HG03095 (cell line): ENCODE results near the gene SLC9A8.

ENCODE experiments used
- ATAC-seq: cut with Tn5 transposase; IDR thresholded peaks from one replicate; pipeline ENCODE4 v1.9.1; 2021; ENCODE audit warnings: moderate library complexity; ENCODE audit not compliant: unreplicated experiment

Gene SLC9A8

GRCh38 chr20:49913399-49914047, 100.9 kb downstream of the SLC9A8 start:
- no peak for ATAC-seq

DNA sequence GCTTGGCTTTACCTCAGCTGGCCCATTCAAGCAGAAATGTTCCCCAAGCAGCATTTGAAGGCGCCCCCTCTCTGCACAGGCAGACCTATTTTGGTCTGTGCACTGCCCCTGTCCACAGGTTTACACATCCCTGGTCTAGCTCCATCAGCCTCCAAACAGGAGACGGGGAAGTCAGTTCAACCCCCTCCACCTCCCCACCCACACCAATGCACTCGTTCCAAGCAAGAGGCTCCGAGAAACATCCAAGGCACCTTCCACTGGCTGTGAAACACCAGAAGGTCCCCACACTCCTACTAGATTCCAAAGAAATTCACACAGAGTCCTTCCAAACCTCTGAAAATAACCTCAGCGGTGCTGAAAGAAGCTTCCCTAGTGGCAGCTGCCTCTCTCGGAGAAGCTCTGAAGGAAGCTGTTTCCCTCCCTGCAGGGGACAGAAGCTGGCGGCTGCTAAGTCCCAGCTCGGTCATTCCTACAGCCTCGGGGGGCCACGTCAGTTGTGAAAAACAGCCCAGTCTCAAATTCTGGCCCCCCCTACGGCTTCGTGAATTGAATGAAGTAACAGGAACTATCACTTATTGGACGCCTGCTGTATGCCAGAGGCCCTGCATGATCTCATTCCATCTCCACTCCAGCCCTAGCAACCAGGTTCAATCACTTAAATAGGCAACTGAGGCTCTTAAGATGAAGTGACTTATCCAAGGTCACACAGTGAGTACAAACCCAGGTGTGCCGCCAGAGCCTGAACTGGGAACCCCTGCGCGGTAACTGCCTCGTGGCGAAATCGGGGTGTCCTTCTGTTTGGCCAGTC, 101.9 kb downstream of the SLC9A8 start:
- ATAC-seq: no peak

- ATAC-seq: peak; percentile 2
Measured at GRCh38 chr20:49915118-49915379, 102.4 kb downstream of the SLC9A8 start.

DNA sequence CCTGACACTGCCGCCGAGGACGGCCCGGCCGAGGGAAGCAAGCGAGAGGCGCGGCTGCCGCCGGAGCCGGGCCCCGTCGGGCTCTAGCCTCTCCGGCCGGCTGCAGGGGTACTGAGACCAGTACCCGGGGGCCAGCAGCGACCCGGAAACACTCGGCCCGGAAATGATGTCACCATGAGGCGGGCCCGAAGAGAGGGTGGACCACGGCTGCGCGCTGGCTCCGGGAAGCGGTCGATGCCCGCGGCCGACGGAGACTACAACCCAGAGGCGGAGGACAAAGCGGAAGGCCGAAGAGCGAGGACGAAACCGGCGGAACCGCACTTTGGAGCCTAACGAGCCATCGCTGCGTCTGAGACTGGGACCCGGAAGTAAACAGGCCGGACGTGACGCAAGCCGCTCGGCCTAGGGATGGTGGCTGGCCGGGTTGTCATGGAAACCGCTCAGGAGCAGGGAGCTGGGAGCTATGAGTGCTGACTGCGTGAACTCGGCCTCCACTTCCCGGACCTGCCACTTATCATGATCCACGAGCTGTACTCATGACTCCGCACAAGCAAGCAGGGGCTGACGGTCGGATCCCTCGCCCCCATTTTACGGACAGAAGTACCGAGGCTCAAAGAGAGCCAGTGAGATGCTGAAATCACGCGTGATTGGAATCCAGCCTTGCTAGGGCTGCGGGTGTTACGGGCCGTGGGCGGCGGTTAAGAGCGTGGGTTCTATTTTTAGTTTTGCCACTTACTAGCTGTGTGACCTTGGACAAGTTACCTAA, 102.9 kb downstream of the SLC9A8 start, which contains the start of gene SPATA2:
Gene SPATA2 (minus strand): TSS at position 150 of the 766 bp plus-strand sequence. CDS start 7,039 bp downstream, outside the sequence.
- peak; percentile 70 for ATAC-seq

DNA sequence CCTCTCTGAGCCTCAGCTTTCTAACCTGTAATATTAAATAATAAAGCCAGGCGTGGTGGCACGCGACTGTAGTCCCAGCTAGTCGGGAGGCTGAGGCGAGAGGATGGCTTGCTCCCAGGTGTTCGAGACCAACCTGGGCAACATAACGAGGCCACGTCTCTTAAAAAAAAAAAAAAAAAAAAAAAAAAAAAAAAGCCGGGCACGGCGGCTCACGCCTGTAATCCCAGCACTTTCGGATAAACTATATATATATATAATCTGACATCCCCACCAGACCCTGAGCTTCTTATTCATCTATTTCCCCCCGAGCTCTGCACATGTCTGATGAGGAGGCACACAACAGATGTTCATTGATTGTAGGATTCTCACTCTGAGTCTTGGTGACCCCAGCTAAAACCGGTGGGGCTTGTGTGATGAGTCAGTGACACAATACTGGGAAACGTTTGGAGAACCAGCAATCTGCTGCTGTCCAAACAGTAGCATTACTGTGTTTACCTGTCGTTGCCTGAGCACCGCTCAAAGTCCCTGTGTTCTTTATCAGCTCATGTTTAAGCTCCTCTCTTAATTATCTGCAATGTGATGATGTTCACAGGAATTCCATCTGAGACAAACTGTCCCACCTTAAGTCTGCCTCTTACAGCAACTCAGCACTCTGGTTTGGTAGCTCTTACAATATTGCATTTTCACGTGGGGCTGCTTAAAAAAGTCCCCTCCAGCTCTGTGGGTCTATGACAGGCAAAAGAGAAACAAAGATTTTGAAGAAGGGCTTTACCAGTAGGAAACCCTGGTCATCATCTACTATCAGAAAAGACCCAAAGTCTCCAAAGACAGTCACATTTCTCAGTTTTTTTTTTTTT, 103.7 kb downstream of the SLC9A8 start:
- no peak for ATAC-seq

- ATAC-seq: no peak
Measured at GRCh38 chr20:49918446-49918845, 105.8 kb downstream of the SLC9A8 start.

DNA sequence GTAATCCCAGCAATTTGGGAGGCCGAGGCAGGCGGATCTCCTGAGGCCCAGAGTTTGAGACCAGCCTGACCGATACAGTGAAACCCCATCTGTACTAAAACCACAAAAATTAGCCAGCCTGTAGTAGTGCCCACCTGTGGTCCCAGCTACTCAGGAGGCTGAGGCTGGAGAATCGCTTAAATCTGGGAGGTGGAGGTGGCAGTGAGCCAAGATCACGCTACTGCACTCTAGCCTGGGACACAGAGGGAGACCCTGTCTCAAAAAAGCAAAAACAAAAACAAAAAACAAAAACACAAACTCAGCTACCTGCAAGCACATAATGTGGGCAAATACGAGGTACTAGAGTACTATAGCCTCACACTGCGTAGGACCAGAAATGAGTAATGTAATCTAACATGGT, 106.4 kb downstream of the SLC9A8 start:
- no peak for ATAC-seq

DNA sequence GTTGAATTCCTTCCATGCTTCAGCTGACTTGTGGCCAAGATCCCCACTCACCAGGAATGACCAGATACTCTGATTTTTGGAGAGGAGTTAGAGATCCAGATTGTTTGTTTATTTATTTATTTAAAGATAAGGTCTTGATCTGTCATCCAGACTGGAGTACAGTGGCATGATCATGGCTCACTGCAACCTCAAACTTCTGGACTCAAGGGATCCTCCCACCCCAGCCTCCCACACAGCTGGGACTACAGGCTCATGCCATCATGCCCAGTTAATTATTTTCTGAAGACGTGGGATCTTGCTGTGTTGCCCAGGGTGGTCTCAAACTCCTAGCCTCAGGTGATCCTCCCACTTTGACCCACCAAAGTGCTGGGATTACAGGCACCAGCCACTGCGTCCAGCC, 106.8 kb downstream of the SLC9A8 start:
- ATAC-seq: no peak

- no peak for ATAC-seq
Measured at GRCh38 chr20:49924247-49924646, 111.6 kb downstream of the SLC9A8 start.

DNA sequence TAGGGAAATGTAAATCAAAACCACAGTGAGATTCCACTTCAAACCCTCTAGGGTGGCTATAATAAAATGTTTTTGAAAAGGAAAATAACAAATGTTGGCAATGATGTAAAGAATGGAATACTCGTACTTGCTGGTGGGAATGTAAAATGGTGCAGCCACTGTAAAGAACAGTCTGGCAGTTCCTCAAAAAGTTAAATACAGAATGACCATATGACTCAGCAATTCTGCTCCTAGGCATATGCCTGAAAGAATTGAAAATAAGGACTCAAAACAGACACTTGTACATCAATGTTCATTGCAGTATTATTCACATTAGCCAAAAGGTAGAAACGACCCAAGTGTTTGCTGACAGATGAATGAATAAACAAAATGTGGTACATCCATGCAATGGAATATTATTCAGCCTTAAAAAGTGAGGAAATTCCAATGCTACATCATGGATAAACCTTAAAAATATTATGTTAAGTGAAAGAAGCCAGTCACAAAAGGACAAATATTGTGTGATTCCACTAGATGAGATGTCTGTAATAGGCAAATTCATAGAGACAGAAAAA, 113.3 kb downstream of the SLC9A8 start:
- ATAC-seq: no peak

DNA sequence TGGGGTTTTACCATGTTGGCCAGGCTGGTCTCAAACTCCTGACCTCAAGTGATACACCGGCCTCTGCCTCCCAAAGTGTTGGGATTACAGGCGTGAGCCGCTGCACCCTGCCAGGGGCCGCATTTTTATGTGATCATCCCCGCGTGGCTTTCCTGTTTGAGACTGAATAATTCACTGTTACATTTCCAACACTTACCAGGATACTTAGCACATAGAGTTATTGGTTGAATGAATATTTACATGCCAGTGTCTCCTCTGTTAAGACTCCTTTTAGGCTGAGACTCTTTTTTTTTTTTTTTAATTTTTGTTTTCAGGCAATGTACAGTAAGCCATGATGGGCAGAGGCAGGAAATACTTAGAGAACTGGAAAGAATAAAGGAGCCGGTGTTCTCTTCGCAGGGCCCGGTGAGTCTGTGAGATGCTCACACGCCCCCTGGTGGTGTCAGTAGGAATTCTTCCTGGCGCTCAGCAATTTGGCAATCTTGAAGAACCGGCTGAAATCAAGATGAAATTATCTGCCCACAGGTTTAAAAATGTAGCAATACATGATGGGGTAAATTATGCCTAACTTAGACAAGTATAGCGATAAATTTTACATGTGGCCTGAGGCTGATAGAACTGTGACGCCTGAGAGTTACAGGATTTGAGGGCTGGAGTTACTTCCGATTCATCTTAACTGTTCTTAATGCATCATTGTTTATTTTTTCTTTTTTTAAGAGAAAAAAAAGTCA, 115.9 kb downstream of the SLC9A8 start:
- ATAC-seq: no peak

DNA sequence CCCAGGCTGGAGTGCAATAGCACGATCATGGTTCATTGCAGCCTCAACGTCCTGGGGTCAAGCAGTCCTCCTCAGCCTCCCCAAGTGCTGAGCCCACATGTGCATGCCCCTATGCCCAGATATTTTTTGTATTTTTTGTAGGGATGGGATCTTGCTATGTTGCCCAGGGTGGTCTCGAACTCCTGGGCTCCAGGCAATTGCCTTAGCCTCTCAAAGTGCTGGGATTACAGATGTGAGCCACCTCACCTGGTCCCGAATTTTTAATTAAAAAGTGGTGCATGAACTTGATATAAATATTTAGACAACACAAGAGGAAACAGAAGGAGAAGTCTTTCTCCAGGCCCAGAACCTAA, 116.5 kb downstream of the SLC9A8 start:
- no peak for ATAC-seq

GRCh38 chr20:49935746-49936152, 123.1 kb downstream of the SLC9A8 start:
- peak; percentile 5 for ATAC-seq

DNA sequence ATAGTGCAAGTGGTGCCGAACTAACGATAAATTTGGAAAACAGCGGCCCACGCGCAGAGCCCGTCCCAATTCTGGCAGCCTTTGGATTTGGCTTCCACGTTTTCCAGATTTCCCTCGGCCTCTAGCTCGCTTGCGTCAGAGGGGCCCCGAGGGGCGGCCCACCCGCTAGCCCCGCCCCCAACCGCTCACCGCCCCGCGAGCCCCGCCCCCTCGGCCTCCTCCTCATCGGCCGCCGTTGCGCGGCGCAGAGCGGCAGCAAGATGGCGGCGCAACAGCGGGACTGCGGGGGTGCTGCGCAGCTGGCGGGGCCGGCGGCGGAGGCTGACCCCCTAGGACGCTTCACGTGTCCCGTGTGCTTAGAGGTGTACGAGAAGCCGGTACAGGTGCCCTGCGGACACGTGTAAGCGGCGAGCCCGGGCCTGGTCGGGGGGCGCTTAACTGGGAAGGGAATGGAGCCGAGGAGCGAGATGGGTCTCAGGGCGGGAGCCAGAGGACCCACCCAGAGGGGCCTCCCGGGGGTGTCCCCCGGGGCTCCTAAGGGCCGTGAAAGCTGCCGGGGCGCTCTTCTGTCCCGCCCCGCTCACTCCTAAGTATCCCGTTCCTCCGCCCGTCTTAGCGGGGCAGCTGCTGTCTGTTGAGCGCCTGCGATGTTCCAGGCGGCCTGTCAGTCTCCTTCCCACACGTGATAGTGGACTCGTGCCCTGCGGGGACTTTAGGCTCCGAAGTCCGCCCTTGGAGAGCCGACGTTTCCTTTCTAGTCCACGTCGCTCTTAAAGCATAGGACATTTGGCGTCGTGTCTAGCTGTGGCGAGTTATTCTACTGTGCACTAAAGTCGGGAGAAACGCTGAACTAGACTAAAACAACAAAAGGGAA, 123.8 kb downstream of the SLC9A8 start, which contains the start of gene RNF114:
Gene RNF114 (plus strand): TSS at position 245 of the 874 bp plus-strand sequence. CDS start 16 bp downstream, at position 261.
- peak; percentile 59 for ATAC-seq

DNA sequence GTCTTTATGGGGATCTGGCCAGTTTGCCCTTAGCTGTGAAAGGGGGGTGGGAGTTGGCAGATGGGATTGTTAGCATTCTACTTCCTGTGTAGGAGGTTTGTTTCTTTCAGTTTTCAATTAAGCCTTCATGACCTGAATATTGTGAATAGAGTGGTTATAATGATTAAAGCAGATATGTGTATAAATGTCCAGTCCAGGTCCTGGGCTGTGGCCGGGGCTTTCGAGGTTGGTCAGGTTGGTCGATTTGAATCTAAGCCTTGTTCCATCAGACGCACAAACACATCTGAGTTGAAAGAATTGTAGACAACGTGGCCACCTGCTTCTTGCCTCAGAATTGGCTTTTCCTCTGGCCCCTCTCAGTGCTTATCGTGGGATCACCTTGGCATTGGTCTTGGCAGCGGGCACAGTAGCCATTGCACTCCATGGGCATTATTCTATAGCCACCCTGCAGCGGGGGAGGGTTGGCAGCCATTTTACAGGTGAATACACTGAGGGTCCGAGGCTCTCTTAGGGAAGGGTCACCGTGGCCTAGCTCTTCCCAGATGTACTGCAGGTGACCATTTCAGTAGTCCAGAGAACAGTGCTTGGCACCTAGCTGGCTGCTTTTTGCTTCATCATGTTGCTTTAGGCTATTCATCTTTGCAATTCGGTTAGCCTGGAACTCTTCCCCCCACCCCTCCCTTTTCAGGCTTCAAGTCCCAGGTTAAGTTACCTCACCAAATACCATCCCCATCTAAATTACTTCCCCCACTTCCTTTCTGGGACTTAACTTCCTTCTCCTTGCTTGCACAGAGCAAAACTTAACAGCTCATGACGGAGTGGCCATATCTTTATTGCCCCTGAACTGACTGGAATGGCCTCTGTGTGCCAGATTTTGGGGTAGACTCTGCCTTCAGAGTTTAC, 124.7 kb downstream of the SLC9A8 start:
- ATAC-seq: no peak

GRCh38 chr20:49938173-49939163, 125.8 kb downstream of the SLC9A8 start:
- ATAC-seq: no peak

GRCh38 chr20:49941456-49941855, 128.8 kb downstream of the SLC9A8 start:
- ATAC-seq: no peak
